Measurements from ENCODE around the gene RPS2.
"Not testable (repeated sequence)": the region's sequence is repeated elsewhere in the genome, so short reads cannot be mapped to it uniquely, and the experiment has no call there.

Gene RPS2

GRCh38 chr16:1923299-1924034 lies 41.2 kb downstream of the RPS2 start:
- Histone ChIP-seq H3K79me2 (ENCODE audit: control insufficient read depth, insufficient read depth, low read length, unreplicated experiment) (no peaks in the 10 kb centered on the region), H3K4me1 (ENCODE audit: control insufficient read depth, insufficient read depth, low read length, unreplicated experiment) (peaks cover 5% of the 10 kb centered on the region), H2AFZ (ENCODE audit: low read length, unreplicated experiment) (no peak overlapping the region), H3K27ac (ENCODE audit: low read depth, low read length) (no peak overlapping the region), H3K27me3 (ENCODE audit: insufficient read depth, low read length) (peaks cover 42% of the 10 kb centered on the region), H3K4me3 (ENCODE audit: low read depth, low read length) (no peak overlapping the region), H3K36me3 (ENCODE audit: insufficient read depth, low read length) (no peaks in the 10 kb centered on the region)

GRCh38 chr16:1922357-1922756 lies 42.3 kb downstream of the RPS2 start:
- H3K4me3 ChIP-seq (ENCODE audit: low read depth, low read length), result no peak overlapping the region
- H3K4me1 ChIP-seq (ENCODE audit: control insufficient read depth, insufficient read depth, low read length, unreplicated experiment), result peaks cover 5% of the 10 kb centered on the region
- H3K27ac ChIP-seq (ENCODE audit: low read depth, low read length), result no peak overlapping the region
- H3K36me3 ChIP-seq (ENCODE audit: insufficient read depth, low read length), result no peaks in the 10 kb centered on the region
- H2AFZ ChIP-seq (ENCODE audit: low read length, unreplicated experiment), result no peak overlapping the region
- no peaks in the 10 kb centered on the region for H3K79me2 ChIP-seq (ENCODE audit: control insufficient read depth, insufficient read depth, low read length, unreplicated experiment)
- H3K27me3 ChIP-seq (ENCODE audit: insufficient read depth, low read length), result peaks cover 48% of the 10 kb centered on the region

- Histone ChIP-seq H3K79me2 (ENCODE audit: control insufficient read depth, insufficient read depth, low read length, unreplicated experiment) (no peaks in the 10 kb centered on the region), H3K4me1 (ENCODE audit: control insufficient read depth, insufficient read depth, low read length, unreplicated experiment) (peaks cover 5% of the 10 kb centered on the region), H3K4me3 (ENCODE audit: low read depth, low read length) (no peak overlapping the region), H3K36me3 (ENCODE audit: insufficient read depth, low read length) (no peaks in the 10 kb centered on the region), H3K27ac (ENCODE audit: low read depth, low read length) (no peak overlapping the region), H2AFZ (ENCODE audit: low read length, unreplicated experiment) (no peak overlapping the region), H3K27me3 (ENCODE audit: insufficient read depth, low read length) (peaks cover 60% of the 10 kb centered on the region)
These were observed 43.9 kb downstream of the RPS2 start for GRCh38 chr16:1920727-1921171.

- H2AFZ ChIP-seq (ENCODE audit: low read length, unreplicated experiment); H3K4me1 ChIP-seq (ENCODE audit: control insufficient read depth, insufficient read depth, low read length, unreplicated experiment); H3K4me3 ChIP-seq (ENCODE audit: low read depth, low read length); H3K27ac ChIP-seq (ENCODE audit: low read depth, low read length); H3K36me3 ChIP-seq (ENCODE audit: insufficient read depth, low read length); H3K79me2 ChIP-seq (ENCODE audit: control insufficient read depth, insufficient read depth, low read length, unreplicated experiment): not testable (repeated sequence)
- H3K27me3 ChIP-seq (ENCODE audit: insufficient read depth, low read length), result peaks cover 60% of the 10 kb centered on the region
These were observed 44.5 kb downstream of the RPS2 start for GRCh38 chr16:1920122-1920521.

- Histone ChIP-seq H3K36me3 (ENCODE audit: insufficient read depth, low read length) (no peaks in the 10 kb centered on the region), H3K79me2 (ENCODE audit: control insufficient read depth, insufficient read depth, low read length, unreplicated experiment) (no peaks in the 10 kb centered on the region), H3K4me3 (ENCODE audit: low read depth, low read length) (no peak overlapping the region), H3K27me3 (ENCODE audit: insufficient read depth, low read length) (peaks cover 60% of the 10 kb centered on the region), H2AFZ (ENCODE audit: low read length, unreplicated experiment) (no peak overlapping the region), H3K27ac (ENCODE audit: low read depth, low read length) (no peak overlapping the region), H3K4me1 (ENCODE audit: control insufficient read depth, insufficient read depth, low read length, unreplicated experiment) (peaks cover 5% of the 10 kb centered on the region)
These were observed 45.2 kb downstream of the RPS2 start for GRCh38 chr16:1919327-1919998.

- Histone ChIP-seq H3K36me3 (ENCODE audit: insufficient read depth, low read length) (no peaks in the 10 kb centered on the region), H3K27ac (ENCODE audit: low read depth, low read length) (no peak within 1 kb of the TSS), H2AFZ (ENCODE audit: low read length, unreplicated experiment) (no peak within 1 kb of the TSS), H3K4me3 (ENCODE audit: low read depth, low read length) (peak within 1 kb of the TSS; percentile 45; the same call in 1 of the 2 replicates), H3K4me1 (ENCODE audit: control insufficient read depth, insufficient read depth, low read length, unreplicated experiment) (peaks cover 5% of the 10 kb centered on the region), H3K27me3 (ENCODE audit: insufficient read depth, low read length) (peaks cover 60% of the 10 kb centered on the region), H3K79me2 (ENCODE audit: control insufficient read depth, insufficient read depth, low read length, unreplicated experiment) (no peaks in the 10 kb centered on the region)
These were observed 46.0 kb downstream of the RPS2 start, which contains the start of gene HS3ST6 for GRCh38 chr16:1918351-1919326. TSS of gene HS3ST6 (minus strand) at chr16:1918415. CDS start at chr16:1918323, 92 bp downstream.

GRCh38 chr16:1917665-1918350 lies 46.8 kb downstream of the RPS2 start:
- Histone ChIP-seq H3K4me3 (ENCODE audit: low read depth, low read length) (no peak overlapping the region), H3K4me1 (ENCODE audit: control insufficient read depth, insufficient read depth, low read length, unreplicated experiment) (no peaks in the 10 kb centered on the region)

GRCh38 chr16:1917056-1917664 lies 47.5 kb downstream of the RPS2 start:
- Histone ChIP-seq H2AFZ (ENCODE audit: low read length, unreplicated experiment) (no peak overlapping the region), H3K4me3 (ENCODE audit: low read depth, low read length) (no peak overlapping the region), H3K79me2 (ENCODE audit: control insufficient read depth, insufficient read depth, low read length, unreplicated experiment) (no peaks in the 10 kb centered on the region), H3K27me3 (ENCODE audit: insufficient read depth, low read length) (peaks cover 49% of the 10 kb centered on the region), H3K4me1 (ENCODE audit: control insufficient read depth, insufficient read depth, low read length, unreplicated experiment) (no peaks in the 10 kb centered on the region), H3K36me3 (ENCODE audit: insufficient read depth, low read length) (no peaks in the 10 kb centered on the region), H3K27ac (ENCODE audit: low read depth, low read length) (no peak overlapping the region)

More at GRCh38 chr16:1917665-1918350, 46.8 kb downstream of the RPS2 start:
- H3K79me2 ChIP-seq (ENCODE audit: control insufficient read depth, insufficient read depth, low read length, unreplicated experiment), result no peaks in the 10 kb centered on the region
- no peak overlapping the region for H2AFZ ChIP-seq (ENCODE audit: low read length, unreplicated experiment)
- no peaks in the 10 kb centered on the region for H3K36me3 ChIP-seq (ENCODE audit: insufficient read depth, low read length)
- peaks cover 56% of the 10 kb centered on the region for H3K27me3 ChIP-seq (ENCODE audit: insufficient read depth, low read length)
- no peak overlapping the region for H3K27ac ChIP-seq (ENCODE audit: low read depth, low read length)

GRCh38 chr16:1916640-1916990 lies 48.0 kb downstream of the RPS2 start:
- H3K27ac ChIP-seq (ENCODE audit: low read depth, low read length), result no peak overlapping the region
- no peaks in the 10 kb centered on the region for H3K4me1 ChIP-seq (ENCODE audit: control insufficient read depth, insufficient read depth, low read length, unreplicated experiment)
- peaks cover 49% of the 10 kb centered on the region for H3K27me3 ChIP-seq (ENCODE audit: insufficient read depth, low read length)
- H3K4me3 ChIP-seq (ENCODE audit: low read depth, low read length), result no peak overlapping the region
- H3K36me3 ChIP-seq (ENCODE audit: insufficient read depth, low read length), result no peaks in the 10 kb centered on the region
- H3K79me2 ChIP-seq (ENCODE audit: control insufficient read depth, insufficient read depth, low read length, unreplicated experiment), result no peaks in the 10 kb centered on the region
- no peak overlapping the region for H2AFZ ChIP-seq (ENCODE audit: low read length, unreplicated experiment)

Measured in ACC112 (cell line).